UCSD-AML1 (cell line): Measurements from ENCODE around the gene CYTH4.

ENCODE experiments used
- DNase-seq: peaks from one replicate; lab custom pipeline; 2025; ENCODE audit not compliant: unreplicated experiment; lab: John Stamatoyannopoulos, UW

CYTH4 gene

DNA sequence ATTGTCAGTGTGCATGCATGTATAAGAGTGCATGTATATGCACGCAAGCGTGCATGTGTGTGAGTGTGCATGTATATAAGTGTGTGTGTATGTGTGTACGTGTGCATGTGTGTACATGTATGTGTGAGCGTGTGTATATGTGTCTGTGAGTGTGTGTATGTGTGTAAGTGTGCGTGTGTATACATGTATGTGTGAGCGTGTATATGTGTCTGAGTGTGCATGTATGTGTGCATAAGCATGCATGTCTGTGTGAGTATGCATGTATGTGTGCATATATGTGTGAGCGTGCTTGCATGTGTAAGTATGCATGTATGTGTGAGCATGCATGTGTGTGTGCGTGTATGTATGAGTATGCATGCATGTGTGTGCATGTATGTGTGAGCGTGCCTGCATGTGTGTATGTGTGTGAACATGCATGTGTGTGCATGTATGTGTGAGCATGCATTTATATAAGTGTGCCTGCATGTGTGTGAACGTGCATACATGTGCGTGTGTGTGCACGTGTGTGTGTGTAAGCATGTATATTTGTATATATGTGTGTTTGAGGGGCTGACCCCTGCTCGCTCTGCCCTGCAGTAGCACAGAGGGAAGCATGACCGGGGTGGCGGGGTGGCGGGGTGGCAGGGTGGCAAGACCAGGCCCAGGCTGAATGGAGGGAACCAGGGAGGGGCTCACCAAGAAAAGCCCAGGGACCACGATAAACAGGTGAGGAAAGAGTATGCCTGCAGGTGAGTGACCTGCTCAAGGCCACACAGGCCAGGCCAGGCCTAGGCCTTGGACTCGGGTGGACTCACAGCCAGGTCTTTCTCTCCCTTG is 26.3 kb downstream of the CYTH4 start:
- no peak for DNase-seq

DNA sequence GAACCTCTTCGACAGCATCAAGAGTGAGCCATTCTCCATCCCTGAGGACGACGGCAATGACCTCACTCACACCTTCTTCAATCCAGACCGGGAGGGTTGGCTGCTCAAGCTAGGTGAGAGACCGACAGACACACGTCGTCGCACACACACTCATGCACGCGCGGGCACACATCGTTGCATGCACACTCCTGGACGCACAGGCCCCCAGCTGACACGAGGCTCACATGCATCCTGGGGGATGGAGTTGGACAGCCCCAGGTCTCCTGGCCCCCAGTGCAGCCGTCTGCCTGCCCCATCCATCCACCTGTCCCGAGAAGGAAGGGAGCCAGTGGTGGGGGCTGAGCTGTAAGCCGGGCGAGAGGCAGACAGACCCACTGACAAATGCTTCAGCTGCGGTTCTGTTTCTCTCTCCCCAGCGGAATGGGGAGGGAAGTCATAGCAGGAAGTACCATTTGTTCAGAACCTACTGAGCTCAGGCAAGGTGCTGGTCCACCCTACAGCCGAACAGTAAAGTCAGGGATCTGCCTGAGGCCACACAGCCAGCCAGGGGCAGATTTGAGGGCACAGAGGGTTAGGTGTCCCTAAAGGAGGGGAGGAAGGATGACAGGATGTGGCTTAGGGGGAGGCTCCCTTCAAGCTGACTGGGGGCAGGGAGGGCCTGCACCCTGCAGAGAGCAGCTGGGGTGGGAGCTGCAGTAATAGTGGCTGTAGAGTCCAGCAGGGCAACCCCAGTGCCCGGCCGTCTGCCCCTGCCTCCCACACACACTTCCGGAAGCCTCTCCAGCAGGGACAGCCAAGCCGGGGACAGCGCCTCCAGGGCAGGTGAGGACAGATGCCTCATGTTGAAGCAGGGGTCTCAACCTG is 27.1 kb downstream of the CYTH4 start:
- DNase-seq = no peak

DNA sequence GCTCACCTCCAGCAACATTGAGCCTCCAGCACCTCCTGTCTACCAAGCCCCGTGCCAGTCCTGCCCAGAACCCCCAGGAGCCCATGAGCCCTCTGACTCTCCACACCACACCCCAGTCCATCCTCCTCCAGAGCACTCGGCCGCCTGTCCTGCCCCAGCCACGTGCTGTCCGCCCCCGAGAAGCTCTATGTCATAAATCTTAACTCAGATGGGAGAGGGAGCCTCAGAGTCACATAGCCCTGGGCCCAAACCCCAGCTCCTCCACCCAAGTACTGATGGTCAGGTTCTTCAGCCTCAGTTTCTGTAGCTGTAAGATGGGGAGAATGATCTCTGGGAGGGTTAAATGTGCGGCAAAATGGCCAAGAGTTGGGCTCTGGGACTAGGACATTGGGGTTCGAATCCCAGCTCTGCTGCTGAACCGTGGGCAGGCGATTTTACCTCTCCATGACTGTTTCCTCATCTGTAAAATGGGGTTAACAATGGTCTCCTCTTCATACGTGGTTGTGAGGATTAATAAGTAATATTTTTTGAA is 27.8 kb downstream of the CYTH4 start:
- no peak for DNase-seq

DNA sequence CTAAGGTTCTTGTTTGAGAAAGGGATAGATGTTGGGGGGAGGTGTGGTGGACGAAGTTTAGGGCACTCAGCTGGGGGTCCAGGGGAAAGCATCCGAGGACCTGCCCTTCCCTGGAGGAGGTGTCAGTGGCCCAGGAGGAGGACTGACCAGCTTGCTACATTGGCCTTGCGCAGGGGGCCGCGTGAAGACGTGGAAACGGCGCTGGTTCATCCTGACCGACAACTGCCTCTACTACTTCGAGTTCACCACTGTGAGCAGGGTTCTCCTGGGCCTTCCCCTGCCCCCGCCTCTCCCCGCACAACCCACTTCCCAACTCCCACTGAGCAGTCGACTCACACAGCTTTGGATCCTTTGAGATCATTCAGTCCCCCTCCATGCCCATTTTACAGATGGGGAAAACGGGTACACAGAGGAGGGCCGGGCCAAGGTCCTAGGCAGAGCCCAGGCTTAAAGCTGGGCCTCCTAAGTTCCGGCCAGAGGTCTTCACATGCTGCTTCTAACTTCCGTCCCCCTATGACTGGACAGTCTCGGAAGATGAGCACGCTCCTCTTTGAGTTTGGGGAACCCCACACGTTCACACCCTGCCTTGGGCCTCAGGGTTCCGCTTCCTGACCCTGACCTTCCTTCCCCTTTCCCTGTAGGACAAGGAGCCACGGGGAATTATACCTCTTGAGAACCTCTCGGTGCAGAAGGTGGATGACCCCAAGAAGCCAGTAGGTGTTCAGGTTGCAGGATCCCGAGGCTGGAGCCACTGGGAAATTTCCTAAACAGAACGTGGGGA is 28.7 kb downstream of the CYTH4 start:
- no peak for DNase-seq

DNA sequence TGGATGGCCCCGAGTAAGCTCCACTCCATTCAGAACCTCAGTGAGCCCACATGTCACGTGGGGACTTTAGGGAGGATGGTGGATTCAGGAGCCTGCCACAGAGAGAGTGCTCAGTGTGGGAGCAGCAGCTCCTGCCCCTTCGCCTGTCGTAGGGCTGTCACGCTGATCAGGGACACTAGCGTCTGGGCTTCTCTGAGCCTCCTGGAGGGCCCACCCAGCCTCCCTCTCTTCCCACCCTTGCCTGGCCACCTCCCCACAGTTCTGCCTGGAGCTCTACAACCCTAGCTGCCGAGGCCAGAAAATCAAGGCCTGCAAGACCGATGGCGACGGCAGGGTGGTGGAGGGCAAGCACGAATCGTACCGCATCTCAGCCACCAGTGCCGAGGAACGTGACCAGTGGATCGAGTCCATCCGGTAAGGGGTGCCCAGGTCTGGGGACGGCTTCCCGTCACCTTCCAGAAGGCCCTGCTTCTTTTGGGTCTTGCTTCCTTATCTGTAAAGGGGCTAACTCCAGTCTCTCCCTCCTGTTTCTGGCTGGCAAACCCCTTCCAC is 29.5 kb downstream of the CYTH4 start:
- DNase-seq = no peak

DNA sequence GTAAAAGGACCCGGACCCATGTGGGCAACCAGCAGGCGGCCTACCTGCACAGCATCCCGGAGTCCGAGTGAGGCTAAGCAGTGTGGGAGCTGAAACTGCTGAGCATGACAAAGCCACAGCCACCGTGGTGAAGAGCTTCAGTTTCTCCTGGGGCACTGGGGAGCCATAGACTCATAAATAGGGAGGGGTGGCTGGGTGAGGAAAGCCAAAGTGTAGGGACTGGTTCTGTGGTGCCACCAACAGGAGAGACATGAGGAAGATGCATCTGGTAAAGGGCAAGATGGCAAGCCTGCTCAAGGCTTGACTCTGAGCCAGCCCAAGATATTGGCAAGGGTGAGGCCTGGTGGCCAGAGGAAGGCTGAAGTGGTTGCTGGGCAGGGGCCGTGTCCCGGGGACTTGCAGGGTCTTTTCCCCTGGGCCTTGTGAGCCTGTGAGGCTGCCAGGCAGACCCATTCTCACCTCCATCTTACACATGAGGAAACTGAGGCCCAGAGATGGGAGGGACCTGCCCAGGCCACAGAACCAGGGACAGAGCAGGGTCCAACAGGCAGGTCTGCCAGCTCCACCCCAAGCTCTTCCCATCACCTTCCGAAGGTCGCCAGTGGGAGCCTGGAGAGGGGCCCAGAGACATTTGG is 30.4 kb downstream of the CYTH4 start:
- DNase-seq = no peak

DNA sequence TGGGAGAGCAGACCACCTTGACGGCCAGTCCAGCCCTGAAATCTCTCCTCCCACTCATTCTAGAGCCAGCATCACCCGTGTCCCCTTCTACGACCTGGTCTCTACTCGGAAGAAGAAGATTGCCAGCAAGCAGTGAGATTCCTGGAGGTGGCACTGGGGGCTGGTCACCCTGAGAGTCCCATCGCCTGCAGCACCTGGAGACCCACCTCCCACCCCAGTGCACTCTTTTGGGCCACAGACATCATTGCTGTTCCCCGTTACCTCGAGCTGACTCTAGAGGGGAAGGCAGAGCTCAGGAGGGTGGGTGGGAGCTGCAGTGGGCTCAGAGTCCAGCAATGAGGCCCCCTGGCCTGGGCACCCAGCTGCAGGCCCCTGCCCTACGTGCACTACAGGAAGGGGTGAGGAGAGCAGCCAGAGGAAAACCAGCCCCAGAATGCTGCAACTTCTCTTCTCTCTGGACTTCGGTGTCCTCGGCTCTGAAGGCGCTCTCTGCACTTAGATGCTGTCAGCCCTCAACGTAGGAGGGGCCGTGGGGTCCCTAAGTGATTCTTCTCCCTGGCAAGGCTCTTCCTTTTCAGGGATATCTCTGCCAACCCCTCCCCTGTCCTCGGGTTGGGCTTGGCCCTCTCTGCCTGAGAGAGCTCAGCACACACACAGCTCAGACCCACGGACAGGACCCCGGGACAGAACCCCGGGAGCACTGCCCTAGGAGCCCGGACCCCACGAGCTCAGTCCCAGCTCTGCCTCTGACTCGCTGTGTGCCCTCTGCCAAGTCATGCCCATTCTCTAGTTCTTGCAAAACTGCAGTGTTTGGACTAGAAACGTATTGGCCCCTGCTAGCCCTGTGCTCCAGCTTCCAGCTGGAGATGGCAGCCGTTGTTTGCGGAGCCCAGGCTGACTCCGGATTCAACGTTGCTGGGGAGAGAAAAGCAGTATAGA is 31.3 kb downstream of the CYTH4 start:
- no peak for DNase-seq

DNA sequence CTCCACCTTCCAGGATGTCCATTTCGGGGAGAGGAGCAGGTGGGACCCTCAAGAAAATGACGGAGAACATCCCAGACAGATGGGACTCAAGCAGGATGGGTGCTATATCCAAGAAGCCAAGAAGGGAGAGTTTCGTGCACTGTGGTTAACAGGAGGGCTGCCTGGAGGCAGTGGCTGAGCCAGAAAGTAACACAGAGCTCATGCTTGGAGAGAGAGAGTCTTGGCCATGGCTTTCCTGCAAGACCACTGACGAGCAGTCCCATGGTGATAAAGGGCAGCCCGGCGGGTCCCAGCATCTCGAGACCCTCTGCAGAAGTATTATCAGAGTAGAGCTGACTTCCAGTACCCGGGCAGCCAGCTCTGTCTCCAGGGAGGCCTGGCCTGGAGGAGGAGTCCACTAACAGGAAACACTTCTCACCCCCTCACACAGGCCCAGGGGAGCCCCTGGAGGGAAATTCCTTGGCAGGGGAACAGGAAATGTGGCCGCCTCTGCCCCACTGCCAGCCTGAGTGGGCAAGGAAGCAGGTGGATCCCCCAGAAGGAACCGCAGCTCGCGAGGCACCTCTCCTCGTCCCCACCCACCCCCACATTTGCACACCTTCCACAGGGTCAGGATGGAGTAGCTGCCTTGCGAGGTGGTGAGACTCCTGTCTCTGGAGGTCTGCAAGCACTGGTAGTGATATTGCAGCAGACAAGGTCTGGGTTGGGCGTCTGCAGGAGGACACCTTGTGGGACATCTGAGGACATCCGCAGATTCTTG is 32.2 kb downstream of the CYTH4 start:
- DNase-seq = peak; percentile 78

DNA sequence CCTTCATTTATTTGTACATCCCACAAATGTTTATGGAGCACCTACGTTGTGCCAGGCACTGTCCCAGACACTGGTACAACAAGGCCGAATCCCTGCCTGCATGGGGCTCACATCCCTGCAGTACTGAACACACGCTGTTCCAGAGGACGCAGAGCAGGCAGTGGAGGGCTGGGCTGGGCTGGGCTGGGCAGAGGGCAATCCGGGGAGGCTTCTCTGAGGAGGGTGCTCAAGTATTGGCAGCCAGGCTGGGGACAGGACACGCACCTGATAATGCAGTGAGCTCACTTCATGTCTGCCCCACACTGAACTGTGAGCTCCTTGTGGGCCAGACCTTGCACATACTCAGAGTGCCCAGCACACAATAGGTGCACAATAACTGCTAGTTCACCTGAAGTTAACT is 34.1 kb downstream of the CYTH4 start:
- no peak for DNase-seq

DNA sequence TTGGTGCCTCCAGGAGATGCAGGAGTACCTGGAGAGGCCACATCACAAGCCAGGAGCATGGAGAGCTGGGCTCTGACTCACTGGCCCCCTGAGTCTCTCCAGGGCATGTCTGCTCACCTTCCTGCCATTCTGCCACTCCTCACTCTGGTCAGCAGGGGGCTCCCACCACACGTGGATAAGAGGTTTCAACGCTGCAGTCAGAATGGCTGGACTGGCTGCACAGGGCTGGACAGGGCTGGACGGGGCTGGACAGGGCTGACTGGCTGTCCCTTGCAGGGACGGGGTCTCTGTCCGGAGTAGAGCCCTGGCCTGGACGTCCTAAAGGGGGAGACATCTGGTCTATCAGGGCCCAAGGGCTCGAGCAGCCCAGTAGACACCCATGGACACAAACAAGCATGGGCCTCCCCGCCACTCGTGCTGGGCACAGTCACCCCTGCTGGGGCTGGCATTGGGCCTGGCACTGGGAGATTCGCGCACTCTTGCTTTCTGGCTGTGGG is 34.6 kb downstream of the CYTH4 start:
- DNase-seq = peak; percentile 68

DNA sequence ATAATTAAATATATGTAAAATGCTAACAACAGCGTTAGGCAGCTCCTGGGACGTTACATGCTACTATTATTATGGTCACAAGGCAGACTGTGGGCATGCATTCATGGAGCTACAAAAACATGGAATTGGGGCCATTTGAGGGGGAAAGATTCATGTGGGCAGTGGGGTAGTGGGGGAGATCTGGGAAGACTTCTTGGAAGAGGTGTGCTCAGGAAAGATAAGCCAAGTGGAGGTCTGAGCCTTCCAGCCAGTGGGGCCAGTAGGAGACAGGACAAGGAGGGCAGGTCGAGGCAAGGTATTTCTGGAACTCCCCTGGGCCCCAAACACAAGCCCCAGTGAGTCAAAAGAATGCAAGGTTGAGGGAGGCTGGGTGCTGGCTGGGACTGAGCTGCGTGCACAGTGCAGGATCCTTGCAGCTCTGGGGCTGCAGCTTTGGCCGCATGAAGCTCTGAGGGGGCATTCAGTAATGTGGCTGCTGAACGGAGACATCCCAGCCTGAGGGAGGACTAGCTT is 35.4 kb downstream of the CYTH4 start:
- DNase-seq = no peak

DNA sequence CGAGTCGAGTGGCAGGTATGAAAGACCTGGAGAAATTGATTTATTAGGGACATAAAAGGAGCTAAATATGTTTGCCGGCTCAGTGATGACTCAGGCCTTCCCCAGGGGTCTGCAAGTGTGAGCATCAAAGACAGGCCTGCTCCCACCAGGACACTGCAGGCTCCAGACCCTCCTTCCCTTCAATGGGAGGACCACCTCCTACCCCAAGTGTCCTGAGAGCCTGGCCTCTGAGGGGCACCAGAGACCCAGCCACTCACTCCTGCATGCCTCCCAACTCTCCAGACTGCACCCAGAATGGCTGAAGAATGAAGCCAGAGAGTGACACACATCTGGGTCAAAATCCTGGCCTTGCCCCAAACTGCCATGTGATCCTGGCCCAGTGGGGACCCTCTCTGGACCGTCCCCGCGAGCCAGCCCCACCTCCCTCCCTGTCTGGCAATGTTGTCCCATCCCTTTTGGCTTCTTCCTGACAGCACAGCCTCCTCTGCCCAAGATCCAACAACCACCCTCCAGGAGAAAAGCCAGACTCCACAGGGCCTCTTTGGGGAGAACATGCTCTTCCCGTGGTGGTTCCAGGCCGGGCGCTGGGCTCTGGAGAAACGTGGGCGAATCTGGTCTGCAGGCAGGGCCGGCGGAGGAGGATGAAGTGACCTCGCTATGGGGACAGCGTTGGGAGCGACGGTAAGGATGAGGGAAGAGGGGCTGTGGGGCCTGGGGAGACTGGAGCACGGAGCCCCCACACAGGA is 36.2 kb downstream of the CYTH4 start:
- no peak for DNase-seq

DNA sequence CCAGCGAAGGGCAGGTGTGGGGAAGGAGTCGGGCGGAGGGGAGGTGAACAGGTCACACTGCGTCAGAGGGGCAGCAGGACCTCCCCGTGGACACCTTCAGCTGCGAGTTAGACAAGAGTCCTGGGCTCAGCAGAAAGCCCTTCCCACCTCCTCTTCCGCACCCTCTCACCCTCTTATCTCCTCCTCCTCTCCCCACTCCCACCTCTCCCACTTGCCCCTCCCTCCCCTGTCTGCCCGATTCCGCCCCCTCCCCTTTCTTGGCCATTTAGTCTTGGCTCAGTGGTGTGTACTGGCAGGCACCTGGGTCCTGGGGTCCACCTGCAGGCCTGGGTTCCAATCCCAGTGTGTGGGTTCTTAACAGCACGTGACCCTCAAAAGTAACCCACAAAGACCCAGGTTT is 37.2 kb downstream of the CYTH4 start:
- no peak for DNase-seq

DNA sequence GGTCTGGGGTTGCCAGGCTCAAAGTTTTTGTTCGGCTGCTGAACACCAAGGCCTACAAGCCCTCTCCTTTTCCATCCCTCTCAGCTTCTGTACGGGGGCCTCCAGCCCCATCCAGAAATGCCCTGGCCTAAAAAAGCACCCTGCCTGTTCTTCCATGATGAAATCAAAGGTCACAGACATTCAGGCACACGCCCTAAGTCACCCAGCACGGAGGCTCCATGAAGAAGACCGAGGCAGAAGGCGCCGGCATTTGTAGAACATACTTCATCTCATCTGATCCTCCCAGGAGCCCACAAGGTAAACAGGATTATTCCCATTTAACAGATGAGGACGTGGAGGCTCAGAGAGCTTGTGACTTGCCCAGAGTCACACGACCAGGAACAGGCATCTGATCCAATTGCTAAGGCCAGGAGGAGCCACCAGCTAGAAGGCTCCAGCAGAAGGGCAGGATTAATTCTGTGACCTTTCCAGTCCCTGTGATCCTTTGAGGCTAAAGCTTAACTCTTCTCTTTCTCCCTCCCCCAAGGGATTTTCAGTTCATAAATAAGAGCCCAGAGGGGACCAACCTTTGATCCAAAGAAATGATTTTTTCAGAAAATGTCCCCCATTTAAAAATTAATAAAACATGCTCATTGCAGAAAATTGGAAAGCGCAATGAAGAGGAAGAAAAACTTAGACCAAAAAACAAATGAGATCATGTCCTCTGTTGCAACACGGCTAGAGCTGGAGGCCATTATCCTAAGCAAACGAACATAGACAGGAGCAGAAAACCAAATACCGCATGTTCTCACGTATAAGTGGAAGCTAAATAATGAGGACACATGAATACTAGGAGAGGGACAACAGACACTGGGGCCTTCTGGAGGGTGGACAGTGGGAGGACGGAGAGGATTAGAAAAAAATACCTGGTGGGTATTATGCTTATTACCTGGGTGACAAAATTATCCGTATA is 38.7 kb downstream of the CYTH4 start:
- DNase-seq = no peak

DNA sequence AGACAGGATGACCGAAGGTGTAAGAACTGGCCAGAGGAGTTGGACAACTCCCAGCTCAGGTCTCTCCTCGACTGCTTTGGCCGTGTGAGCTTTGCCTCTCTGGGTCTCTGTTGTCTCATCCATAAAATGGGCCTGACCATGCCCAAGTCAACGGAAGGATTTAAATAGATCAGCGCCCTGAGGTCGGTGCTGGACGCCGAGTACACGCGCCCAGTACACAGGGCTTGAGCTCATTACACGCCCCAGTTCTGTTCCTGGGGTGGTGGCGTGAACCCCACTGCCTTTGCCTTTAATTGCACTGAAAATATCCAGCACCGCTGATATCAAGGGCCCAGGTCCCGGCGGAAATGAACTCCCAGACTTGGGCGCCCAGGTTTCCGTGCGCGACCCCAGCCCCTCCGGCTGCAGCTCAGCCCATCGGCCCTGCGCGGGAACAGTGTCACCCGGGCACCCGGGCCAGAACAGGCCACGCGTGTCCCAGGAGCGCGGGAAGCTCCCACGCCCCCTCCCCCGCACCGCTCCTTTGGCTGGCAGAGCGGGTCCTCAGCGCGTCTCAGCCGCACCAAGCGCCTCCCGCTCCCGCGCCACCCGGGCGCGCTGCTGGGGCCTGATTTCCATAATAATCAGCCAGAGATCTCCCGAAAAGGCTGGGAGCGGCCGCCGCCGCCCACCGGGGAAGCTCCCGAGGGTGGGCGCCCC is 42.2 kb downstream of the CYTH4 start:
- no peak for DNase-seq

DNA sequence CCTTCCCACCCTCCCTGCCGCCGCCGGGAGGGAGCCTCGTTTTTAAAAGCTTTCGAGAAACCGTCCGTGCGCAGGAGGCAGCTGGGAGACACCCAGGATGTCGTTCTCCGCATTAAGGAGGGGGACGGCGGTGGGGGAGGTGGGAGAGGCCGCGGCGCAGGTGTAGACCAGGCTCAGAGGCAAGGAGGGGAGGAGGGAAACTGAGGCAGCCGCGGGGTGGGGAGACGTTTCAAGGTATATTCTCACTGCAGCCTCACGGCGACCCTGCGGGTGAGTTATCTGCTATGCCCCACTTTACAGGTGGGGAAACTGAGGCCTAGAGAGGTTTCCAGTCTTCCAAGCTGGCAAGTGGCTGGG is 42.7 kb downstream of the CYTH4 start:
- DNase-seq = no peak
